Activated T-cell treated with anti-CD3 and anti-CD28 coated beads for 1 hour (primary cell): Measurements from ENCODE around the gene RPS4Y1.
"Not testable (repeated sequence)": the region's sequence is repeated elsewhere in the genome, so short reads cannot be mapped to it uniquely, and the experiment has no call there.

Source experiments
- DNase-seq: peaks from one replicate; pipeline ENCODE4 v3.0.0-alpha.2; 2020; ENCODE audit warnings: low read depth

Gene RPS4Y1

DNA sequence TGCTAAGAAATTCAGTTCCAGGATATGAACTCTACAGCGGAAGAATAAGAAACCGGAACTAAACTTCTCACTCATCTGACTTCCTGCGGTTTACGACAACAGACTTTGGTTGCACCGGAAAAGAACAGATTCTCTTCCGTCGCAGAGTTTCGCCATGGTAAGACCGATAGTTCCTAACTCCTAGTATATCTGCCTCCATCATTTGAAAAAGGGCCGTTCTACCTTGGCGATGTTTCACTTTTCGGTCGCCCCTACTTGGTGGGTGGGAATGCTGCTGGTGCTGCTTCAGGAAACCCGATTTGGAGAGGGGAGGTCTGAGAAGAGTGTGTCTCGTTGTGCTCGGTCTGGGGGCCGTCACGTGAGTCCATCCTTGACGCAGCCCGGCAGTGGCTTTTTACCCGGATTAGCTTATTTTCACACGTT is at the start of gene RPS4Y1:
Gene RPS4Y1, plus strand, starts transcription at position 132 of the 423 bp plus-strand sequence. Its CDS starts 23 bp downstream, at position 155.
- DNase-seq, result peak; percentile 17

DNA sequence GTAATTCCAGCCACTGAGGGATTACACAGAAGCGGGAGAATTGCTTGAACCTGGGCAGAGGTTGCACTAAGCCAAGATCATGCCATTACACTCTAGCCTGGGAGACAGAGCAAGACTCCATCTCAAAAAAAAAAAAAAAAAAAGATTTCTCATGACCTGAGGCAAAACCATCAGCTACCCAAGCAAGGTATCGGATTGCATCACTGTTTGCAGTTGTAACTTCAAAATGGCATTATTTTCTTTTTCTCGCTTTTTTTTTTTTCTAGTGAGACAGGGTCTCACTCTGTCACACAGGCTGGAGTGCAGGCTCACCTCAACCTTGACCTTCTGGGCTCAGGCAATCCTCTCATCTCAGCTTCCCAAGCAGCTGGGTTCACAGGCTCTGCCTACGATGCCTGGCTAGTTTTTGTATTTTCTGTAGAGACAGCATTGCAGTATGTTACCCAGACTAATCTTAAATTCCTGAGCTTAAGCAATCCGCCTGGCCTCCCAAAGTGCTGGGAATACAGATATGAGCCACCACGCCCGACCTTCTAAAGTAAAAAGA is 44.4 kb upstream of the RPS4Y1 start:
- DNase-seq, result no peak

- DNase-seq, result no peak
These were observed 43.4 kb upstream of the RPS4Y1 start for GRCh38 chrY:2797991-2798390.

- no peak for DNase-seq
These were observed 41.2 kb upstream of the RPS4Y1 start for GRCh38 chrY:2800246-2800645.

DNA sequence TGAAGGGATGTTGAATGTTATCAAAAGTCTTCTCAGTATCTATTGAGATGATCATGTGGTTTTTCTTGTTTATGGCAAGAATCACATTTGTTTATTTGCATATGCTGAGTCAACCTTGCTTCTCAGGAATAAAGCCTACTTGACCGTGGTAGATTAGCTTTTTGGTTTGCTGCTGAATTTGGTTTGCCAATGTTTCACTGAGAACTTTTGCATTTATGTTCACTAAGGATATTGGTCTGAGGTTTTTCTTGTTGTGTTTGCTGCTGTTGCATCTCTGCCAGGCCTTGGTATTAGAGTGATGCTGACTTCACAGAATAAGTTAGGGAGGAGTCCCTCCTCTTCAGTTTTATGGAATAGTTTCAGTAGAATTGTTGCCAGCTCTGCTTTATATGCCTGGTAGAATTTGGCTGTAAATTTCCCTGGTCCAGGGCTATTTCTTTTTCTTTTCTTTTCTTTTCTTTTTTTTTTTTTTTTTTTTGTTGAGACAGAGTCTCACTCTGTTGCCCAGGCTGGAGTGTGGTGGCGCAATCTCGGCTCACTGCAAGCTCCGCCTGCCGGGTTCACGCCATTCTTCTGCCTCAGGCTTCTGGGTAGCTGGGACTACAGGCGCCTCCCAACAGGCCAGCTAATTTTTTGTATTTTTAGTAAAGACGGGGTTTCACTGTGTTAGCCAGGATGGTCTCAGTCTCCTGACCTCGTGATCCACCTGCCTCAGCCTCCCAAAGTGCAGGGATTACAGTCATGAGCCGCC is 24.1 kb upstream of the RPS4Y1 start:
- not testable (repeated sequence) for DNase-seq

- no peak for DNase-seq
These were observed 16.9 kb upstream of the RPS4Y1 start for GRCh38 chrY:2824471-2824870.

GRCh38 chrY:2828497-2828896 is 12.9 kb upstream of the RPS4Y1 start:
- DNase-seq, result no peak

DNA sequence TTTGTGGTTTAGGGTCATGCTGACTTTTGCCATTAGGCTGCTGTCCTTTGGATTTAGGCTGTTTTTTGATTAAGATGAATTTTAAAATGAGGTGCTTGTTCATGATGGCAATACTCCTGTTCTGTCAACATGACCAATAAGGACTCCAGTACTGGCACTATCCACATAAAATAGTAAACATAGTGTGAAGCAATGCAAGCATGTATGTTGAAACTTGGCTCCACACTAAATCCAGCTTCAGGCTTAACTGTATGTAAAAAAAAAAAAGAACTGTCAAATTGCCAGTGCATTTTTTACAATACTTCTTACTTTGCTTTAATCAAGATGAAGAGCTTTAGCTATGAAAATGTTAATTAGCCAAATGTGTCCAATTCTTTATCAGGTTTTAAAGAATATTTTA is 6.2 kb upstream of the RPS4Y1 start:
- DNase-seq, result no peak

- no peak for DNase-seq
These were observed 4.3 kb upstream of the RPS4Y1 start for GRCh38 chrY:2837078-2837477.

DNA sequence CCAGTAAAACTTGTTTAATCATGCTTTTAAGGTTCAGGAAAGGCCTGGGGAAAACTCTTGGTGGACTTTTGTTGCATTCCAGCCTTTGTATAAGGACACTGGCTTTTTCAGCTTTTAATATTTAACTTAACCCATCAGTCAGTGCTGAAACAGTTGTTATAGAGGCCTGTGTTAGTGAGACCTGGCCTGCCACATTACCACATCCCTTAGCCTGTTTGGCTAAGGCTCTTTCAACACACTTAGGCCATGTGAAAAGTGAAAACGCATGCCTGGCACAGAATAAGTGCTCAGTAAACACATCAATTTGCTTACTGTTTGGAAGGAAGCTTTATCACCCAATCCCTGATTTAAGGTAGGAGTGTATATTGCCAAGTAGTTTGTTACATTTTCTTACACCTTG is 3.5 kb upstream of the RPS4Y1 start:
- DNase-seq, result no peak

- DNase-seq, result no peak
These were observed 5.4 kb downstream of the RPS4Y1 start for GRCh38 chrY:2846791-2847190.

- no peak for DNase-seq
These were observed 7.0 kb downstream of the RPS4Y1 start for GRCh38 chrY:2848384-2848783.

GRCh38 chrY:2849368-2849767 is 8.0 kb downstream of the RPS4Y1 start:
- no peak for DNase-seq

GRCh38 chrY:2854145-2854774 is 12.9 kb downstream of the RPS4Y1 start:
- no peak for DNase-seq

- DNase-seq, result no peak
These were observed 15.7 kb downstream of the RPS4Y1 start for GRCh38 chrY:2857068-2857467.

DNA sequence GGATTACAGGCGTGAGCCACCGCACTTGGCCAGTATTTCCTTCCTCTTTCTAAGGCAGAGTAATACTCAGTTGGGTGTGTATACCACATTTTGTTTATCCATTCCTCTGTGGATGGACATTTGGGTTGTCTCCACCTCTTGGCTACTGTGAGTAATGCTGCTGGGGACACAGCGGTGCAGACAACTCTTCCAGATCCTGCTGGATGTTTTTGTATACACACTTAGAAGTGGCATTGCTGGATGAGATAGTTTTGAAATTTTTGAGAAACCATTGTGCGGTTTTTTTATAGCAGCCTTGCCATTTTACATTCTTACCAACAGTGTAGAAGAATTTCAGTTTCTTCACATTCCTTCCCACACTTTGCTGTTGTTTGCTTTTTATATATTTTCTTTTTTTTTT is 16.3 kb downstream of the RPS4Y1 start:
- DNase-seq, result no peak

- DNase-seq, result no peak
These were observed 18.4 kb downstream of the RPS4Y1 start for GRCh38 chrY:2859782-2860181.

DNA sequence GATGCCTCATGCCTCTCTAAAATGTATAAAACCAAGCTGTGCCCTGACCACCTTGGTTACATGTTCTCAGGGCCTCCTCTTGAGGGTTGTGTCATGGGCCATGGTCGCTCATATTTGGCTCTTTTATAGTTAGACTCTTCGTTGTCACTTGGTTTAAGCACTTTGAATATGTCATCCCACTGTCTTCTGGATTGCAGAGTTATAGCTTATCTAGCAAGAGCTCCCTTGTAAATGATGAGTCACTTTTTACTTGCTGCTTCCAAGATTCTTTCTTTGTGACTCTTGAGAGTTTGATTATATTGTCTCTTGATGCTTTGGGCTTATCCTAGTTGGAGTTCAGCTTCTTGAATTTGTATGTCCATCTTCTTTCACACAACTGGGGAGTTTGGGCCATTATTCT is 19.1 kb downstream of the RPS4Y1 start:
- no peak for DNase-seq

- no peak for DNase-seq
These were observed 25.2 kb downstream of the RPS4Y1 start for GRCh38 chrY:2866581-2866980.

DNA sequence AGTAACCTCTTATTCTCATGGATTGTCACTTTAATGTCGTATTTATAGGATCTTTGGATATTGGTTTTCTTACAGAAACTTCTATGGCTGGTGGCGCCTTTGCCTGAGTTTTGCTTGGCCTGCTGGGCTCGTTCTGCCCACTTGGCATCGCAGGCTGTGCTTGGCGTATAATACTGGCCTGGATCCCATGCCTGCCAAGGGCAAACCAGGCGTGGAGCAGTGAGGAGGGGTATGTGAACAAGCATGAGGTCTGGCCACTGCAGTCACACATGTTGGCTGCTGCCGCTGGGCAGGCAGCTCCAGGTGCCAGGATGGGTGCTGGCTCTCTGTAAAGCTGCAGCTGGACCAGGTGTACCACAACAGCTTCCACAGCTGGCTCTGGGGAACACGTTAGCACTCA is 26.1 kb downstream of the RPS4Y1 start:
- DNase-seq, result no peak

DNA sequence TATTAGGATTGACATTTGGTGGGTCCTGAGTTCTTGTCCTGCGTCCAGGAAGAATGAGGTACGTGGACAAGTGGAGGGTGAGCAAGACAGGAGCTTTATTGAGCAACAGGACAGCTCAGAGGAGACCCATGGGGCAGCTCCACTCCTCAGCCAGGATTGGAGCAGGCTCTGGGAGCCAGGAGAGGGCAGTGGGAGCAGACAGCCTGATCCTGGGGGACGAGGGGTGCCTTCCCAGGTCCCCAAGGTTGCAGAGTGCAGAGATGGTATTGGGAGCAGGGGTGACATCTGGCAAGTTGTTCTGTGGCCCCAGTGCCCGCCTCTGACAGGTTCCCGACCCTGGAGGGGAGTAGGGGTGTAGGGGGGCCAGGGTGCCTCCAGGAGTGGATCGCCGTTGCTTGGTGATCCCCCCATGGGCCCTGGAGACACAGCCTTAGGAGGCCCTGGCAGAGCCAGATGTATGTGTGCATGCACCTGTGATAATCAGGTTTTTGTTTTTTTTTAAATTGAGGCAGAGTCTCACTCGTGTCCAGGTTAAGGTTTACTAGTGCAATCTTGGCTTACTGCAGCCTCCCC is 26.7 kb downstream of the RPS4Y1 start:
- DNase-seq, result no peak

DNA sequence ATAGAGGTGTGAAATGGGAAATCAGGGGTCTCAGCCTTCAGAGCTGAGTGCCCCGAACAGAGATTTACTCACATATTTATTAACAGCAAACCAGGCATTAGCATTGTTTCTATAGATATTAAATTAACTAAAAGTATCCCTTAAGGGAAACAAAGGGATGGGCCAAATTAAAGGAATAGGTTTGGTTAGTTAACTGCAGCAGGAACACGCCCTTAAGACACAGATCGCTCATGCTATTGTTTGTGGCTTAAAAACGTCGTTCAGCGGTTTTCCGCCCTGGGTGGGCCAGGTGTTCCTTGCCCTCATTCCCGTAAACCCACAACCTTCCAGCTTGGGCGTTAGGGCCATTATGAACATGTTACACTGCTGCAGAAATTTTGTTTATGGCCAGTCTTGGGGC is 30.8 kb downstream of the RPS4Y1 start:
- DNase-seq, result not testable (repeated sequence)

- DNase-seq, result no peak
These were observed 32.8 kb downstream of the RPS4Y1 start for GRCh38 chrY:2874211-2874610.
